GM15510 (cell line): ENCODE results near the gene PLXNC1.

Source experiments
- POLR2A ChIP-seq: IDR thresholded peaks from 3 replicates; pipeline ENCODE4 v1.6.1; 2011; ENCODE audit warnings: borderline replicate concordance; ENCODE audit not compliant: insufficient read length; ENCODE audit errors: extremely low read depth

The PLXNC1 gene

DNA sequence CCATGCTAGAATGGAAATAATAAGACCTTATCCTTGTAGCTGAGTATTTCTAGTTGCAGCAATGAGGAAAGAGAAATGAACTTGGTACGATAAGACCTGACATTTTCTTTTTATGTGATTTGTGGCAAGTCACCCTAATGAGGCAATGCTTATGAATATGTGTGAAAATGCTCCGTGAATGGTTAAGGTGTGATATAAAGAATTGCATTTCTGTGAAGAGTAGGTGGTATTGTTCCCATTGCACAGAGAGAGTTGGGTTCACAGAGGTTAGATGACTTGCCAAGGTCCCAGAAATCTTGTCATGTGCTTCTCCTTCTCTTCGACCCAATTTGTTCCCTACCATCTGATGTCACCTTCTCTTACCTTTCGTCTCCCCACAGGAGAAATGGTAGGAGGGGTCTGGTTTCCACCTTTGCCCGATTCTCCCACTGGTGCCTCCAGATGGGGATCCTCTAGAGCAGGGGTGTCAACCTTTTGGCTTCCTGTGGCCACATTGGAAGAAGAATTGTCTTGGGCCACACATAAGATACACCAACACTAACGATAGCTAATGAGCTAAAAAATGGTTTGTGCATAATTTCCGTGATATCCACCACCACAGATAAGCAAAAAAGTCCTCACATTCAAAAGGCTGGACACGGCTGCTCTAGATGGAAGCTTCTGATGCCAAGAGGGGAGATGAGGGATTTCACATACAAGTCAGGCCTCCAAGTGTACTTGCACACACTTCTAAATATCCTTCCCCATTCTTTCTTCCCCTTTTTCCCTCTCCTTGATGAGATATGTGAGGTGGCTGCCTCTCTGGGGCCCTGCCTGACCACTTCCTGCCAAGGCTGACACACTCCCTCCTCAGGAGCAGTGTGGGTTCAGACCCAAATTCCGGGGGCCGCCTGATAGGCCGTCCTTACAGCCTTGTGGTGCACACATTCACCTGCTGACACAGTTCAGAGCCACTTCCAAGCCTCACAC is 96.1 kb downstream of the PLXNC1 start:
- no peak for TF ChIP-seq POLR2A

- no peak for TF ChIP-seq POLR2A
These were observed 97.4 kb downstream of the PLXNC1 start for GRCh38 chr12:94245631-94246383.

DNA sequence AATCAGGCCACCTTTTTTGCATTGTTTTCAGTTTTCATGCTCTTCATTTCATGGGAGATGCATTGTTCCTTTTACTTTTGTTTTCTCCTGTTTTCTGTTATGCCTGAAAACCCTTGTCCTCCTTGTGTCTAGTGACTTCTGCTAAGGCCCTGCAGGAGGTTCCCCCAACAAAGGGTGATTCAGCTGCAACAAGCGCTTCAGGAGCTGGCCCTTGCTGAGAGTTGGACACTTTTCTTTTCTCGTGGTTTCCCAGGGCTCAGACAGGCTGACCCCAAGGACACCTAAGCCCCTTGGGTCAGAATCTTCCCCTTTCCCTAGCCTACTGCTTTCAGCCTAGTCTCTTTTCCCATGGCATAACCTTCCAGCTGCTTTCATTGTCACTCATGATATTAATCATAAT is 98.9 kb downstream of the PLXNC1 start:
- no peak for TF ChIP-seq POLR2A

- TF ChIP-seq POLR2A: no peak
These were observed 100.2 kb downstream of the PLXNC1 start for GRCh38 chr12:94248582-94248981.

- TF ChIP-seq POLR2A: no peak
These were observed 101.8 kb downstream of the PLXNC1 start for GRCh38 chr12:94250130-94250529.

- no peak for TF ChIP-seq POLR2A
These were observed 105.9 kb downstream of the PLXNC1 start for GRCh38 chr12:94254270-94254669.

- TF ChIP-seq POLR2A: no peak
These were observed 106.6 kb downstream of the PLXNC1 start for GRCh38 chr12:94255006-94255405.

GRCh38 chr12:94255428-94255827 is 107.1 kb downstream of the PLXNC1 start:
- no peak for TF ChIP-seq POLR2A

DNA sequence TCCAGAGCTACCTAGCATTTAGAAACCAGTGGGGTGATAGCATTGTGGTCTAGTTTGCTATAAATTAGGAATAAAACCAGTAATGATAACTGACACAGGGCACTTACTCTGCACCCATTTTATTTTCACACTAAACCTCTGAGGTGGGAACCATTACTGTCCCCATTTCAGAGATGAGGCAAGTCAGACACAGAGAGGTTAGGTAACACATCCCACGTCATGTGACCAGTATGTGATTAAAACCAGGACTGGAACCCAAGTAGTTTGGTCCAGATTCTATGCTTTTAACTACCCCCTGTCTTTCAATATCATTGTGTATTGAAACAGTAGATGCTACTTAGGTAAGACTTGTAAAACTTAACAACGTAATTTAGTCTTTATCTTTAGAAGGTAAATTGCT is 110.2 kb downstream of the PLXNC1 start:
- TF ChIP-seq POLR2A: no peak

- no peak for TF ChIP-seq POLR2A
These were observed 111.6 kb downstream of the PLXNC1 start for GRCh38 chr12:94260017-94260416.

- TF ChIP-seq POLR2A: no peak
These were observed 112.3 kb downstream of the PLXNC1 start for GRCh38 chr12:94260717-94261116.

- TF ChIP-seq POLR2A: no peak
These were observed 112.7 kb downstream of the PLXNC1 start for GRCh38 chr12:94261119-94261518.

DNA sequence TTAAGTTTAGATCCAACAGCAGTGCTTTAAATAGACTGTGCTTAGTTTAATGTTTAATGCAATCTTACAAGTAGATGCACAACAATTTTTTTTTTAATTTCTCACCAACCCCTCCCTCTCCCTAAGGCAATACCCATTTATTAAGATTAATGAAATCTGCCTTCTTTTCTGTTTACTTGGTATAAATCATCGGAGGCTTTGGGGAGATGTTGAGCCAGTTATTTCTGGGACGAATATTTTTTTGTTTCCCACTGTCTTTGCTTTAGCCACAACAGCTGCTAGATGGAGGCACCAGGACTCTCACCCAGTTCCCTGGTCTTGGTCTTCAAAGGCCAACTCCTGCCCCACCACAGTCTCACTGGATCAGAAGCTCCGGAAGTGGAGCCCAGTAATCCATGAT is 113.4 kb downstream of the PLXNC1 start:
- no peak for TF ChIP-seq POLR2A

DNA sequence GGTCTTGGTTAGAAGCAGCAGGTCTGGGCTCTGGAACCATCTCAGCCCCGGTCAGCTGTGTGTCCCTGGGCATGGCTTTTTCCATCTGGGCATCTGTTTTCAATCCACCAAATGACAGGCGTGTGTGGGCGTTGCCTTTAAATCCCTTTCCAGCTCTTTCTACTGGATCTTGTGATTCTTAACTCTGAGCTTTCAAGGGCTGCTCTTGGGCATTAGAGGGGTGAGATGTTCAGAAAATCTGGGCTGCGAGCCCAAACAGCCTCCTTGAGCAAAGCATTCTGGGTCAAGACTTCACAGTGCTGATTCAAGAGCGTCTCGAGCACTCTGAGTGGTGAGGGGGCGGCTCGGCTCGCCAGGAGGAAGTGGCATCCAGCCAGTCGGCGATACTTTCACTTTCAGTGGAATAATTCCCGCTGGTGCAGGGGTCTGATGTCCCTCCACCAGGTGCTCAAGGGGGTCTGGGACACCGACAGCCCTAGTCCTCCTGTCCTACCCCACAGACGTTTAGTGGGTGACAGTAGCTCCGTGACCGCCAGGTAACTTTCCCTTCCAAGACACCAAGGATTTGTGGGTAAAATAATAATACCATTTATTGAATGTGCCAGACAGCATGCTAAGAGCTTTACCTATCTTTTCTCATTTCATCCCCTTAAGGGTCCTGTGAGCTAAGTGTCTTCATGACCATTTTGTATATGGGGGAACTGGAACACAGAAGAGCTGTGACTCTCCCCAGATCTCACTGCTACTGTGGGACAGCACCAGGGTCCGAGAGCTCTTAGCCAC is 114.0 kb downstream of the PLXNC1 start:
- TF ChIP-seq POLR2A: peak; percentile 14

- no peak for TF ChIP-seq POLR2A
These were observed 114.8 kb downstream of the PLXNC1 start for GRCh38 chr12:94263011-94263811.
